Mammary epithelial cell (primary cell): ENCODE measurements around the gene IL12A.

Experiments used
- EZH2 ChIP-seq: IDR thresholded peaks from 2 replicates; pipeline ENCODE4 v1.6.1; 2012; ENCODE audit warnings: low read length, inconsistent platforms, borderline replicate concordance
- TF ChIP-seq, protein P1 (sequence below), 2 donors: IDR thresholded peaks in 1 of 2; conservative IDR thresholded peaks in 1 of 2; 2 replicates each; pipeline ENCODE4 v1.5.1; 2011 to 2012; ENCODE audit warnings: inconsistent platforms in 2 of 2, low read length in 2 of 2, mild to moderate bottlenecking in 2 of 2, control low read depth in 1 of 2, low read depth in 1 of 2; ENCODE audit not compliant: insufficient read depth in 1 of 2; ENCODE audit errors: extremely low read depth in 1 of 2

DNA sequence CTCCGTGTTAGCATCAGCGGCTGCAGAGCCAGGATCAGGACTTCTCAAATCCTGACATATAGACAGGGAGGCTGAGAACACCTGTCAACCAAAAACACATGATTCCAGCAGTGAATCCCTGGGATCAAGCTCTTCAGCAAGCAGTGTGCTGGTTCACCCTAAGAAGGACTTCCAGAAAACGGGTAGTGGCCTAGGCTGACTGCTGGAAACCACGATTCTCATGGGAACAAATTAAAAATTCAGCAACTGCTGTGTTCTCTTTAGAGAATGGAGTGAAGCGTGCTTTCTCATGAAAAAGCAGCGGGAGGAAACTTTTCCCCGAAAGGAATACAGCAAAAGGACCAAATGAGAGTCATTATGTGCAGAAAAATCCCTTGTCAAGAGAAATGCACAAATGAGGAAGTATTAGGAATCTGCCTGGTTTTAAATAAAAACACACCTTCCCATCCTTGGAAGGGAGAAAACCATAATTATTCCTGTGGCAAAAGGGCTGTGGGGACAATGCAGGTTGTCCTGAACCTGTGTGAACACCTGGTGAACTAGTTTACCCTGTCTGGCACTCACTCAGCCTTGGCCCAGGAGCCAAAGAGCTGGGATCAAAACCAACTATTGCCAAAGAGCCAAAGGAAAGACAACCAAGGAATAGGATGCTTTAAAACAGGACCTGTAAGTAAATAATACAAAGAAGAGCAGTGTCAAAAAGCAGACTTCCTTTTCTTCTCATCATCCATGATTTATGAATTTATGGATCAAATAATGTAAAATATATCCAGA is 13.4 kb downstream of the IL12A start:
- TF ChIP-seq, protein P1, sequence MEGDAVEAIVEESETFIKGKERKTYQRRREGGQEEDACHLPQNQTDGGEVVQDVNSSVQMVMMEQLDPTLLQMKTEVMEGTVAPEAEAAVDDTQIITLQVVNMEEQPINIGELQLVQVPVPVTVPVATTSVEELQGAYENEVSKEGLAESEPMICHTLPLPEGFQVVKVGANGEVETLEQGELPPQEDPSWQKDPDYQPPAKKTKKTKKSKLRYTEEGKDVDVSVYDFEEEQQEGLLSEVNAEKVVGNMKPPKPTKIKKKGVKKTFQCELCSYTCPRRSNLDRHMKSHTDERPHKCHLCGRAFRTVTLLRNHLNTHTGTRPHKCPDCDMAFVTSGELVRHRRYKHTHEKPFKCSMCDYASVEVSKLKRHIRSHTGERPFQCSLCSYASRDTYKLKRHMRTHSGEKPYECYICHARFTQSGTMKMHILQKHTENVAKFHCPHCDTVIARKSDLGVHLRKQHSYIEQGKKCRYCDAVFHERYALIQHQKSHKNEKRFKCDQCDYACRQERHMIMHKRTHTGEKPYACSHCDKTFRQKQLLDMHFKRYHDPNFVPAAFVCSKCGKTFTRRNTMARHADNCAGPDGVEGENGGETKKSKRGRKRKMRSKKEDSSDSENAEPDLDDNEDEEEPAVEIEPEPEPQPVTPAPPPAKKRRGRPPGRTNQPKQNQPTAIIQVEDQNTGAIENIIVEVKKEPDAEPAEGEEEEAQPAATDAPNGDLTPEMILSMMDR (conservative IDR thresholded peaks at IDR 0.05 in 1 of 2, IDR thresholded peaks at IDR 0.05 in 1 of 2; ENCODE audit: extremely low read depth in 1 of 2, insufficient read depth in 1 of 2, low read depth in 1 of 2, low read length in 2 of 2): no peak
- TF ChIP-seq EZH2: no peak
